ENCODE data around the gene RHBG.
"Not testable (repeated sequence)": the region's sequence is repeated elsewhere in the genome, so short reads cannot be mapped to it uniquely, and the experiment has no call there.

RHBG gene, protein sequence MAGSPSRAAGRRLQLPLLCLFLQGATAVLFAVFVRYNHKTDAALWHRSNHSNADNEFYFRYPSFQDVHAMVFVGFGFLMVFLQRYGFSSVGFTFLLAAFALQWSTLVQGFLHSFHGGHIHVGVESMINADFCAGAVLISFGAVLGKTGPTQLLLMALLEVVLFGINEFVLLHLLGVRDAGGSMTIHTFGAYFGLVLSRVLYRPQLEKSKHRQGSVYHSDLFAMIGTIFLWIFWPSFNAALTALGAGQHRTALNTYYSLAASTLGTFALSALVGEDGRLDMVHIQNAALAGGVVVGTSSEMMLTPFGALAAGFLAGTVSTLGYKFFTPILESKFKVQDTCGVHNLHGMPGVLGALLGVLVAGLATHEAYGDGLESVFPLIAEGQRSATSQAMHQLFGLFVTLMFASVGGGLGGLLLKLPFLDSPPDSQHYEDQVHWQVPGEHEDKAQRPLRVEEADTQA

DNA sequence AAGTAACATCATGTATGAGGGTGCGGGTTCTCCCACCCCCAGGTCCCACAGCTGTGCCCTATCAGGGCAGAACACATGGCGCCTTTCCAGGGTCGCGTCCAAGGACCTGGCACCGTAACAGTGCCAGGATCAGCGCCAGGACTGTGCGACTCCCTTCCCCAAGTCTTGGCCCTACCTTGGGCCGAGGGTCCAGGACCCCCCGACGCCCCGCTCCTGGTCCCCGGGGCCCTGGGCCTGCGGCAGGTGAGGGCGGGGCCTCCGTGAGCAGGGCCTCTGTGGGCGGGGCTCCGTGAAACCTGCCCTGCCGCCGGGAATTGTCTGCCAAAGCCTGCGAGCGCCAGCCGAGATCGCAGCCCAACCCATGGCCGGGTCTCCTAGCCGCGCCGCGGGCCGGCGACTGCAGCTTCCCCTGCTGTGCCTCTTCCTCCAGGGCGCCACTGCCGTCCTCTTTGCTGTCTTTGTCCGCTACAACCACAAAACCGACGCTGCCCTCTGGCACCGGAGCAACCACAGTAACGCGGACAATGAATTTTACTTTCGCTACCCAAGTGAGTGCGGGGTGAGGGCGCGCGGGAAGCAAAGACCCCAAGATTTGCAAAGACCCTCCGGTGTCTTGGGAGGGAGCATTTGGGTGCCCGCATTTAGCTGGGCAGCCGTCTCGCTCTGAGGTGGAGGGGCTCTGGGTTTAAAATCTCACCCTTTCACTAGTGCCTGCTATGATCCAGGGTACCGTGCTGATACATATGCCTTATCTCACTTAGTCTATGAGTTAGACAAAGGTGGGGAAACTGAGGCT lies at the start of gene RHBG:
RHBG (plus strand) TSS at position 323 of the 796 bp plus-strand sequence; CDS start at position 362, 39 bp downstream.
- DNase-seq, result peak; percentile 32

DNA sequence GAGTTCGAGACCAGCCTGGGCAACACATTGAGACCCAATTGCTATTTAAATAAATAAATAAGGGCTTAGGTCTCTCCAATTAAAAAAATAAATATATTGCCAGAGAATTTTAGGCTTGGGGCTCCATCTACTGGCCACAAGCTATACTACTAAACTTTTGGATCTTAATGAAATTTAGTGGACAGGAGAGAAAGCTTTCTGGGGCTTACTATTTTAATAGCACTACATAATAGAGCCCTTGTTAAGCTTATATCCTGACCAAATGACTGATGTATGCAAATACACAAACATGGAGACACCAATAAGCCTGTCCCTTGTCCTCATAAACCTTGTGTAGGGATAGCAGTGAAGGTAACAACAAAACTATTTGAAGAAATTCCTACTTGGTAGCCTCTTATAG lies 49.3 kb upstream of the RHBG start:
- no peak for DNase-seq

DNA sequence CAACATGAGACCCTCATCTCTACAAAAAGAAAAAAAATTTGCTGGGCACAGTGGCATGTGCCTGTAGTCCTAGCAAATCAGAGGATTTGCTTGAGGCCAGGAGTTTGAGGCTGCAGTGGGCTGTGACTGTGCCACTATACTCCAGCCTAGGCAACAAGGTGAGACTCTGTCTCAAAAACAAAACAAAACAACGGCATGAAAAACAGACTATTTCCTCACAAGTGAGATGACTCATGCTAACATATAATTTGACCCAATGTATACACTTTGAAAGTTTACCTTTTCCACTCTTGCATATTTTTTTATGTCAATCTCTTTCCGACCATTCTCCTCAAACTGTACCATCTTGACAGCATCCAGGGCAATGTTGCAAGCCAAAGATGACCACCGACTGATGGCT lies 48.5 kb upstream of the RHBG start:
- no peak for DNase-seq

DNA sequence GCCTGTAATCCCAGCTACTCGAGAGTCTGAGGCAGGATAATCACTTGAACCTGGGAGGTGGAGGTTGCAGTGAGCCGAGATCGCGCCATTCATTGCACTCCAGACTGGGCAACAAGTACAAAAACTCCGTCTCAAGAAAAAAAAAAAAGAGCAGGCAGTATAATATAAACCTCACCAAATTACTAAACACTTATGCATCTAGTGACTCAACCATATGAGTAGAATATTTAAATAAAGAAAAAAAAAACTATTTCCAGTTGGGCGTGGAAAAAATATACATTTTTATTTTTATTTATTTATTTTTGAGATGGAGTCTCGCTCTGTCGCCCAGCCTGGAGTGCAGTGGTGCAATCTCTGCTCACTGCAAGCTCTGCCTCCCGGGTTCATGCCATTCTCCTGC lies 45.8 kb upstream of the RHBG start:
- not testable (repeated sequence) for DNase-seq

DNA sequence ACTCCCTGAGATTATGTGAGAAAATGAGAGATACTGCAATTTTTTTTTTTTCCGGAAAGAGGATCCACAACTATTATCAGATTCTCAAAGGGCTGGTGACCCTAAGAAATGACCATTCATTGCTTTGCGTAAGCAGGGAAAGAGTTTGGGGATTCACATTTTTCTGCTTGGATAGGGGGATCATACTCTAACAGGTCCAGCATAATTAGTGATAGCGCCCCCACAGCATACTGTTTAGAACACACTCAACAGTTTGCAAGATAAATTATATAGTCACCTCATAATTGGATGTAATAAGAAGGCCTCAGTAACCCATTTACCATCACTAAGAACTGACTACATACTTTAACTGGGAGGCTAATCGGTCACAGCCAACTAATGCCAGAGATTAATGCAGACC lies 32.8 kb upstream of the RHBG start:
- DNase-seq, result no peak

DNA sequence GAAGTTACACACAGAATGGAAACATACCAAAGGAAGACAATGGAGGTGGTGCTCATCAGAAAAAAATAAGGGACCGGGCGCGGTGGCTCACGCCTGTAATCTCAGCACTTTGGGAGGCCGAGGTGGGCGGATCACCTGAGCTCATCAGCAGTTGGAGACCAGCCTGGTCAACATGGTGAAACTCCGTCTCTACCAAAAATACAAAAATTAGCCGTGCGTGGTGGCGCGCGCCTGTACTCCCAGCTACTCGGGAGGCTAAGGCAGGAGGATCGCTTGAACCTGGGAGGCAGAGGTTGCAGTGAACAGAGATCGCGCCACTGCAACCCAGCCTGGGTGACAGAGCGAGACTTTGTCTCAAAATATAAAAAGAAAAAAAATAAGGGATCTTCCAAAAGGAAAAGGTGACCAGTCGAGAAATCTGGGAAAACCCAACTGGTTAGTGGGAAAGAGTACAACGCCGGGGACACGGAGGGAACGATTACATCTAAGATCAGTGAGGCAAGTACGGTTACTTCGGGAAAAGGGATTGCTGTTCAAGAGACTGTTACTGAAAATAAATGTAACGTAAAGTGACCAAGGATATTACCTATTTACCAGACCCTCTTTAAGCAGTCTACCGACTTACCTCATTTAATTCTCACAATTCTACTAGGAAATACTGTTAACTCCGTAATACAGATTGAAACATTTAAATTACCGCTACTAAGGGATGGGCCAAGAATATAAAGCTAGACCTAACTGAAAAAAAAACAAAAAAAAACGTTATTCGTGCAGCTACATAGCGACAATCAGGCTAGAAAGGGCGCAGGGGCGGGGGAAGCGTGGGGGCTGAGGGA lies 31.7 kb upstream of the RHBG start:
- DNase-seq, result no peak

DNA sequence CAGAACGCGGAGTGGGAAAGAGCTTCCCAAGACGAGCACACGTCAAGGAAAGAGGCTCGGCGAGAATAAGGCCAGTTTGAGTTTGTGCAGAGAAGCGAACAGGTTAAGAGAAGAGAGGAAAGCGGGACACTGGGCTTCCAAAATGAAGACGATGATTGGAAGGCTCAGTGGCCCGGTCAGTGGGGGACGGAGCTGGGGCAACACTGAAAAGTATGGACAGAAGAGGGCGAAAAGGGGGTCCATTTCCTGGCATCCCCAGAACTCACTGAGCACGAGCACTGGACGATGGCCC lies 31.2 kb upstream of the RHBG start:
- DNase-seq, result no peak

DNA sequence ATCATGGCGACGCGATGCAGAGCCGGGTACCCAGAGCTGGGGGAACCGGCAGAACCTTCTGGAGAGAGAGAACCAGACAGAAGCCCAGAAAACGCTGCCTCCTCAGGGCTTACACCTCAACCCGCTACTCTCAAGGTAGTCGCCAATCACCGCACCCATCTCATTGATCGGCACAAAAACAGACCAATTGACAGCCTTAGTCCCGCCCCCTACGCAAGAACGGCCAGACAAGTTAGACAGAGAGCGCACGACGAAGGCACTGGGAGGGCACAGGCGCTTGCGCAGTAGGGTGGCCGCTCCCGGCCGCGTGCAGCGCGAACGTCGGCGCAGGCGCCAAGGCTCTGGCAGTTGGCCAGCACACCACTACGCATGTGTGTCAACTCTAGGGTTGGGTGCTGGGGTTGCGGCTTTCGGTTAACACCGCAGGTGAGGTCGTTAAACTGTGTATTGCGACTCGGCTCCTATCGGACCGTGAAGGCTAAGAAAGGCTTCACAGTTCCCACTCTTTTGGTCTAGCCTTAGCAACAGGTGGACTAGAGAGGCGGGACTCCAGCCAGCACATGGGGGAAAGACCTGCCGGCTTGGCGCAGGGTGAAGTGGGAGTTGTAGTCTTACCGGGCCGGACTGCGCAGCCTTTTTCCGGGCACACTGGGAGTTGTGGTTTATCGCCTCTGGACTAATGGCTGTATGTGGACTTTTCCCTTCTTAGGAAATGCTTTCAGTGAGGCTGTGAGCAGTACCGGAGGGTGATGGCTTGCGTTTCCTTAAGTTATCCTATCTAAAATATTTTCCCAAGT lies 30.6 kb upstream of the RHBG start, which contains the start of the genes CCT3 and TSACC:
CCT3 (minus strand) TSS at position 113 of the 797 bp plus-strand sequence; CDS start at position 5, 108 bp downstream.
TSACC (plus strand) TSS at position 347 of the 797 bp plus-strand sequence. CDS start 1,232 bp downstream, outside the sequence.
- DNase-seq, result peak; percentile 99

DNA sequence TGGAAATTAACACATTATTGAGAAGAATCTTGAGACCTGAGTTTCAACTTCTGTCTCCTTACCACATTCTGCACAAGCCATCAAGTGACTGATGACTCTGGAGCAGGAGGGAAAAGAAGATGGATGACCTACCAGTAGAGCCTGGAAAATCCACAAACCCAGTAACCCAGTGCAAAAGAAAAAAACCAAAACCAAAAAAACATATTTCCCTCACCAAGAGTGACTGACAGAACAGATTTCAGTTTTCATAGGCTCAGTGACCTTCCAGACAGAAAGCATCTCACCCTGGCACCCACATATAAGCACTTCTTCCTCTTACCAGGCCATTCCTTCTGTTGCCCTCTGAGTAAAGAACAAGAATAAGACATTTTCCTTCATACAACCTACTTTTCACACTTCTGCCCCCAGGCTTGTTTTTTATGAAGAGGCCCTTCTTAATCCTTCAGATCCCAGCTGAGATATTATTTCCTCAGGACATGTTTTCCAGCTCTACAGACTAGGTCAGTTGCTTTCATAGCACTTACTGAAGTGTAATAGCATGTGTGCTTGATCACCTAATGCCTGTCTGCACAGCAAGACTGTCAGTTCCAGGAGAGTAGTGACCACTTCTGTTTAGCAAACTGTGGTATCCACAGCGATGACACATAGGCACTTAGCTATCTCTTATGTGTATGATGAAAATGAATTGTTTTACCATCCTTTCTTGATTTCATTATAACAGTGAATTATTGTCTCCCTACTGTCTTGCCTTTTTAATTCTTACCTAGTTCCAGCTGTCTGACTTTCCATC lies 26.6 kb upstream of the RHBG start:
- DNase-seq, result no peak

DNA sequence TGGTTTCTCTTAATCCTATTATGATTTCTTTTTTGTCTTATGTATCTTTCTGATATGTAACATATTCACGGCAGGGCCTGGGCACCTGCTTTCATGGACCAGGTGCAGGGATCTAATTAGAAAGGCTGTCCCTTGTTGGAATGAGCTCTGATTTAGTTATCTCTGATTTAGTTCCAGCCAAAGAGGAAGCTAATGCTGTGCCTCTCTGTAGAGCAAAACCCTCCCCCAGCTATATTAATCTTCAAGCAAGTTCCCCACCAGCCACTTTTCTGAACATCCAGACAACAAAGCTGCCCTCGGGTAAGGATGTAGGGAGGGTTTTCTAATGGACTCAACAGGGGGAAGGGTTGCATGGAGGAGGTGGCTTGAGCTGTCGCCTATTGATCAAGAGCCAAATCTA lies 24.6 kb upstream of the RHBG start:
- no peak for DNase-seq

DNA sequence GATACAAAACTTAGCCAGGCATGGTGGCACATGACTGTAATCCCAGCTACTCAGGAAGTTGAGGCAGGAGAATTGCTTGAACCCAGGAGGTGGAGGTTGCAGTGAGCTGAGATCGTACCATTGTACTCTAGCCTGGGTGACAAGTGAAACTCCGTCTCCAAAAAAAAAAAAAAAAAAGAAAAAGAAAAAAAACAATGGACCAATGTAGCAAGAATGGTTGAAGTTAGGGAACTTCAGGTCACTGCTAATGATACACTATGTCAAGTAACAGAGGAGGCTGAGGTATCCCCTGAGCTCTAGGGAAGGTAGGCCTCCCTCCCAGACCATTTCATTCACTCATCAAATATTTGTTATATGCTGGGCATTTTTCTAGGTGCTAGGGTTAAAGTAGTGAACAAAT lies 23.0 kb upstream of the RHBG start:
- DNase-seq, result not testable (repeated sequence)

DNA sequence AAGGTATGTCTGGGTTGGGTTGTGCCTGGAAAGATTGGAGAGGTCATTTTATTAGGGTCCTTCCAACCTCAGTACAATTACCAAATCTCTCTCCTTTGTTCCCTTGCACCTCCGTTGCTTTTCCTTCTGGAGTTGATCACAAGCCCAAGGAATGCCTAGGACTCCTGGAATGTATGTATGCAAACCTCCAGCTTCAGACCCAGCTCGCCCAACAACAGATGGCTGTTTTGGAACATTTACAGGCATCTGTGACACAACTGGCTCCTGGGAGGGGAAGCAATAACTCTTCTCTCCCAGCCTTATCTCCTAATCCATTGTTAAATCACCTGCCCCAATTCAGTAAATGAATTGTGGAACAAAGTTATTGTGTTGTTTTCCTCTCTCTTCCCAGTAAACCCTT lies 22.4 kb upstream of the RHBG start:
- no peak for DNase-seq

DNA sequence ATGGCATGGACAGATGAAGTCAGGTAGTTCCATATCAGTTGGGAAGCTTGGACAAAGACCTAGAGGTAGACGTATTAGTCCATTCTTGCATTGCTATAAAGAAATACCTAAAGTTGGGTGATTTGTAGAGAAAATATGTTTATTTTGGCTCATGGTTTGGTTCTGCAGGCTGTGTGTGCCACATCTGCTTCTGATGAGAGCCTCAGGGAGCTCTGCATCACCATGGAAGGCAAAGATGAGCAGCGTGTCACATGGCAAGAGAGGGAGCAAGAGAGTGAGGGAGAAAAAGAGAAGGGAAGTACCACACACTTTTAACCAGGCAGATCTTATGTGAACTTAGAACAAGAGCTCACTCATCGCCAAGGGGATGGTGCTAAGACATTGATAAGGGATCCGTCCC lies 21.7 kb upstream of the RHBG start:
- DNase-seq, result no peak

DNA sequence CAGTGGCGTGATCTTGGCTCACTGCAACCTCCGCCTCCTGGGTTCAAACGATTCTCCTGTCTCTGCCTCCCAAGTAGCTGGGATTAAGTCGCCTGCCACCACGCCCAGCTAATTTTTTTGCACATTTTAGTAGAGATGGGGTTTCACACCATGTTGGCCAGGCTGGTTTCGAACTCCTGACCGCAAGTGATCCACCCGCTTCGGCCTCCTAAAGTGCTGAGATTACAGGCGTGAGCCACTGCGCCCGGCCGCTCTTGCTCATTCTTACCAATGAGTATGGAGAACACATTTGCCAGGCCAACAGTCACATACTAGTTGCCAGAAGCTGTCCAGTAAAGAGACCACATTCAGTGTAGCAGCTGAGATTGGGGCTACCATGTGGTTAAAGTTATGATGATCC lies 16.5 kb upstream of the RHBG start:
- DNase-seq, result not testable (repeated sequence)

DNA sequence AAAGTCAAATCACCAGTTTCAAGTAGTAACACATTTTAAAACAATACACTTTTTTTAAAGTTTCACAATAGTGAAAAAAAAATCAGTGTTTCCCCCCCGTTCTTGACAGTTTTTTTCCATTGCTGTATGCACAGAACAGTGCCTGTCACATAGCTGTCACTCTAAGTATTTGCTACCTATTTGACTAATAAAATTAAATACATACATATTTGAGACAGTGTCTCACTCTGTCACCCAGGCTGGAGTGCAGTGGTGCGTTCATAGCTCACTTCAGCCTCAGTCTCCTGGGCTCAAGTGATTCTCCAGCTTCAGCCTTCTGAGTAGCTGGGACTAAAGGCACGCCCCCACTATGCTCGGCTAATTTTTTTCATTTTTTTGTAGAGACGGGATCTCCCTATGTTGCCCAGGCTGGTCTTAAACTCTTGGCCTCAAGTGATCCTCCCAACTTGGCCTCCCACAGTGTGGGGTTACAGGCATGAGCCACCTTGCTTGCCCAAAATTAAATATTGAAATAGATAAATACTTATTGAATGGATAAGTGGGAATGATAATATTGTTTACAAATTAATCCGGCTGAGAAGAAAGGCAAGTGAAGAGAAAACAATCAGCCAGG lies 12.6 kb upstream of the RHBG start:
- DNase-seq, result no peak

DNA sequence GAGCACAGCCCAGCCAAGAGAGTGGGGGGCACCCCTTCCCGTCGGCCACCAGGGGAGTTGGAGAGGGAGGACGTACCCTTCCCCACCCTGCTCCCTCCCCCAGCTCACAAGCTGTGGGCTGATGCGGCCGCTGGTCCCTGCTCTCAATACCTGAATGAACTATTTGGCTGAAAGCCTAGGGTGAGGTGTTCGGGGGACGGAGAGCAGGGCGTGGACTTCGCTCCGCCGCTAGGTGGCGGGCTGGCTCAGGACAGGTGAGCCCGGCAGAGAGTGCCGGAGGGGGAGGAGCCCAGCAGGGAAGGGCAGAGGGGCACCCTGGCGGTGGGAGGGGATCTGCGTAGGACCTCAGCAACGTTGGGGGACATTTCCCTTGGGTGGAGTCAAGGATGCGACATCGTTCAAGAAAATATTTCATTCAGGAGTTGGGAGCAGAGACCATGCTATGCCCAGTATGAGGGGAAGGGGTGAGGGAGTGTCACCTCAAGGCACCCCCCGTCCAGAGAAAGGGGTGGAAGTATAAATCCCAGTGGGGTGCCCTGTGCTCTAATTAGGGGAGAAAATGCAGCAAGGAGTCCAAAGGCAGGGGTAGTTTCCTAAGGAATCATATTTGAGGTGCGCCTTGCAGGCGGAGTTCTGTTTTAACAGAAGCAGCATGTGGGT lies 12.0 kb upstream of the RHBG start:
- peak; percentile 74 for DNase-seq

DNA sequence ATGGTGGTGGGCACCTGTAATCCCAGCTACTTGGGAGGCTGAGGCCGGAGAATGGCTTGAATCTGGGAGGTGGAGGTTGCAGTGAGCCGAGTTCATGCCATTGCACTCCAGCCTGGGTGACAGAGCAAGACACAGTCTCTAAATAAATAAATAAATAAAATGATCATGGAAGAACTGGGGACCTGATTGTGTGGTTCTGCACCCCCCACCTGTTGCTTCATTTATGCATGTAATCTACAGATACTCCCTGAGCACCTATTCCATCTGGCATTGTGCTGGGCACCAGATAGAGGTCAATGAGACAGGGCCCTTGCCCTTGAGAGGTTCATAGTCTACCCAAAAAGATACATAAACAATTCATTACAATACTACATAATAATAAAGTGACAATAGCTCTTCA lies 11.0 kb upstream of the RHBG start:
- DNase-seq, result no peak

DNA sequence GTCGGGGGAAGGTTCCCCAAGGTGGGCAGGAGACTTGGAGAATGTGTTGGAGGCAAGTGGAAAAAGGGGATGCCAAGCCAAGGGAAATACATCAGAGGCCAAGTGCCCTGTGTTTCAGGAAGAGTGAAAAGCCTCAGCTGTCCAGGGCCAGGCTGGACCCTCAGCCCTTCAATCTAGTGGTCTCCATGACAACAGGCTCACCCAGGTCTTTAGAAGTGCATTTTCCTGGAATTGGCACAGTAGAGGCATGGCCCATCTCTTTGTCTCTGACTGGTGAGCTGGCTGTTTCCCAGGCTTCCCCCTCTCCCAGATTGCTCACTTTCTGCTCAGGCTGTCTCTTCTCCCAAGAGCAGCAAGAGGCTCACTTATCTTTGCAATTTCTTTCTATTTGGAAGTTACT lies 10.4 kb upstream of the RHBG start:
- no peak for DNase-seq

DNA sequence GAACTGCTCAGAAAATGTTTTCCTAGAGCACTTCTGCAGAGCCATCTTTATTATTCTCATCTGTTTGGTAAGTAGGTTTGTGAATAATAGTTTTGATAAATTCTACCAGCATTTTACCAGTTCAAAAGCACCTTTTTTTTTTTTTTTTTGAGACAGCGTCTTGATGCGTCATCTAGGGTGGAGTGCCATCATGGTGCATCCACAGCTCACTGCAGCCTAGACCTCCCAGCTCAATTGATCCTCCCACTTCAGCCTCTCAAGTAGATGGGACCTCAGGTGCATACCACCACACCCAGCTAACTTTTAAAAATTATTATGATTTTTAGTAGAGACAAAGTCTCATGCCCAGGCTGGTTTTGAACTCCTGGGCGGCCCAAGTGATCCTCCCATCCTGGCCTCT lies 9.8 kb upstream of the RHBG start:
- no peak for DNase-seq

DNA sequence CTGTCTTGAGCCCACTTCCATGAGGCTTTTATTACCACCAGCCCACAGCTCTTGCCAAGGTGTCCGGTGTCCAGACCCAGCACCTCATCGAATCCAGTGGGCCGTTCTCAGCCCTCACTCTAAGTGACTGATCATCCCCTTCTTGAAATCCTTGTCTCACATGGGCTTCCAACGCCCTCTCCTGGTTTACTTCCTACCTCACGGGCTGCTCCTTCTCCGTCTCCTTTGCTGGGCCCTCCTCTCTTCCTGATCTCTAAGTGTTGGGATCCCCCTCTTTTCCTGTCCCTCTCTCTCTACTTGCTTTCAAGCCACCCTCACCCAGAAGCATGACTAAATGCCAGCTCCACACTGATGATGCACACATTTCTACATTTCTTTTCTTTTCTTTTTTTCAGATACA lies 9.0 kb upstream of the RHBG start:
- no peak for DNase-seq

Data from activated CD8-positive, alpha-beta memory T cell treated with anti-CD3 and anti-CD28 coated beads, Interleukin-2, amount 50 U/mL, for 4 hours (primary cell).